ENCODE measurements around the gene CPEB1.

CPEB1 gene

DNA sequence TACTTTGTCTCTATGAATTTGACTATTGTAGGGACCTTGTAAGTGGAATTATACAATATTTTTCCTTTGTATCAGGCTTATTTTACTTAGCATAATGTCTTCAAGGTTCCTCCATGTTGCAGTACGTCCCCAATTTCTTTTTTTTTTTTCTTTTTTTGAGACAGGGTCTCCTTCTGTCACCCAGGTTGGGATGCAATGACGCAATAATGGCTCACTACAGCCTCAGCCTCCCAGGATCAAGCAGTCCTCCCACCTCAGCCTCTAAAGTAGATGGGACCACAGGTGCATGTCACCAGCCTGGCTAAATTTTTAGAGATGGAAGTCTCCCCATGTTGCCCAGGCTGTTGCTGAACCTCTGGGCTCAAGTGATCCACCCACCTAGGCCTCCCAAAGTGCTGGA lies 66.5 kb downstream of the CPEB1 start:
- DNase-seq = no peak

DNA sequence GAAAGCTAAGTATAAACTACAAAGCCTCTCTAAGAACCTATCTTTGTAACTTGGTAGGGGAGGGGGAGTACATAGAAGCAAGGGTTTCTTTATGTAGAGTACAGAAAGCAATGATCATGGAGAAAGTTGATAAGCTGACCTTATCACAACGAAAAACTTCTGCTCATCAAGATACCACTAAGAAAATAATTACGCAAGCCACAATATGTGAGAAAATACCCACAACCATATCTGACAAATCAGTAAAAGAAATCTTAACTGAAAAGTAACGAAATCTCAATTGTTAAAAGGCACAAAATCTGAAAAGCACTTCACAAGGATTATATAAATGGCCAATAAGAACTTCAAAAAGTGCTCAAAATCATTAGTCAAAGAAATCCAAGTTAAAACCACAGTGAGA lies 71.8 kb downstream of the CPEB1 start:
- no peak for DNase-seq

DNA sequence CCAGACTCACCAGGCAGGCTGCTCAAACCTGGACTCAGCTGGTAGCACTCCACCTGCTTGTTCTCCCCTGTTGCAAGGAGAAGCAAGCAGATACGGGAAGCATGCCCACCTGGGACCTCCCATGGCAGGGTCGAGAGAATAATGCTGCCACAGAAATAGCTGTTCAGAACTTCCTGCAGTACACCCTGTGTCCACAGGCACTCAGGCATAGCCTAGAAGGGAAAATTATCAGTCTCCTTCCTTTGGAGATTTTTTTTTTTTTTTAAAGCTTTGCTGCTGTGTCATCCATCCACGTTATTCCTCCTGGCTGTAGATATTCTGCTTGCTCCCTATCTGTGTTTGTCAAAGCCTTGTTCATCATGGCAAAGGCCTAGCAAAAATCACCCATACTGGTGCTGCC lies 74.2 kb downstream of the CPEB1 start:
- DNase-seq = no peak

DNA sequence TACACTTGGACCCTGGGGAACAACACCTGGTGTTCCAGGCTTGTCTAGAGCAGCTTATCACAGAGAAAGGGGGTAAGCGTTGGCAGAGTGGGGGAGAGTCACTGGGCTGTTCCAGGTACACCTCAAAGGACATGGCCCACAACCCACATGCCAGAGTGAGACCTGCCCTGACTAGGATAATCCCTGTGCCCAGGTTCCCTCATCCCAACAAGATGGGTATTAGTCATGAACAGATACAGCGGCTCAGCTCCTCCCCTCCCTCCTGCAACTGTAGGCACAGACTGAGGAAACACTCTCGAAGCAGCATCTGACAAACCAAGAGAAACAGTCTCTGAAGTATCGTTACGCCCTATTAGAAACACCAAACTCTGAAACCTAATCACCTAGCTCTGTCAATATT lies 74.9 kb downstream of the CPEB1 start:
- no peak for DNase-seq

DNA sequence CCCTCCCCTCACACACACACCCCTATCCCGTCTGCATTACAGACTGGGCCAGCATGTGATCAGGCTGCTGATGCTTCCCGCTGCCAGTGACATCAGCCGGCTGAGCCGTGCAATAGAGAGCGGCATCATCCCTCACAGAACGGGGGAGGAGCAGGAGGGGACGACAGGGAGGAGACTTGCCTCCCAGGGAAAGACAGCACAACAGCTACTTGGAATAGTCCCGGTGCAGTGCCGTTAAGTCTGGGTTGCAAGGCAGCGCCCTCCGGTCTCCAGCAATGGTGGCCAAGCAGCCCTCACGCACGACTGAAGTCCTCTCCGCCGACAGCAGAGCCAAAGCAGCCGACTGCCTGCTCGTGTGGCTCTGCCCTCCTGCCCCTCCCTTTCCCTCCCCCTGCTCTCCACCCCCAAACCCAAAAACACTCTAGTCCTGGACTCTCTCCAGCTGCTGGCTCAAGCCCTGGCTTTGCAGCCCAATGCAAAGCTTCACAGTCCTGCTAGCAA lies 75.4 kb downstream of the CPEB1 start:
- peak; percentile 27 for DNase-seq

DNA sequence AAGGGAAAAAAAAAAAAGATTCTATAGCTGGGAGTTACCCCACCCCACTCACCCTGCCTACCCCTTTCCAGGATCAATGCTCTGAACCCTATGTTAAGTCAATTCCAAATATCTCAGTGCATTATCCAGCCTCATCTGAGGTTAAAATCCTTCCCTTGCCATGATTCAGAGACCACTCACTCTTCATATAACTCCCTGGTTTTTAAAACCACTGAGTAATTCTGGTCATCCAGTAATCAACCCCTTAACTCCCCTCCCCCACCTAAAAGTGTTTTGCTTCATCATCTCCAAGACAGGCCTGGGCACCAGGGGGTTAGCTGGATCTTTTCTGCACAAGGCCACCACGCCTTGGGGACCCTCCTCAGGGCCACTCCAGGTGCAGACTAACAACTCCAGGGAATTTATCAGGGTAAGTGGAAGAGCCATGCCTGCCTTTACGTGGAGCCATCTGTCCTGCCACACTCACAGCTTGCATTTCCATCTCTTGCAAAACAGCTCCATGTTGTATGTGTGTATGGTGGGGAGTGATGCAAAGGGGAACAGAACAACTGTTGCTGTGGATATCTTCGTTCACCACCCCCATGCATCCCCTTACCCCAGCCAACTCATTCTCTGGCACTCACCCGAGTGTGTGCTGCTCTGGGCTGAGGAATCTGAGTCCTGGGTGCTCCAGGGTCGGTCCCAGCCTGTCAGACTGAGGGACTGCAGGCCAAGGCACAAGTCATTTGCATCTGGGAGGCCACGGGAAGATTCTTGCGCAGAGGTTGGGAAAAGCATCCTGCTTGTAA lies 76.2 kb downstream of the CPEB1 start:
- no peak for DNase-seq

DNA sequence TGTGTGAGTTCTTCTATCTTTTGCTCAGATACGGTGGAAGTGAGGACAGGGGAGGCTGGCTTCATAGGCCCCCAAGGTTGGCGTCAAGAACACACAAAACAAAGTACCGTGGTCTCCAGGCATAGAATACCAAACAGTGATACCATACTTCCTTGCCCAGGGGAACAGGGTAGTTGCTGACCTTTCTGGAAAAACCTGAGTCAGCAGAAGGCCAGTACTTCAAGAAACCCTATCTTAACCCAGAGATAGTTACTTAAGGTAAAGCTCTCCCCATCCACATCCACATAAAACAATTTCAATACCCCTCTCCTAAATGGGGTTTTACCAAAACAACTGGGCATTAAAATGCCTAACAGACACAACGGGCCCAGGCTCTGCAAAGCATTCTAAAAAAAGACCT lies 77.3 kb downstream of the CPEB1 start:
- no peak for DNase-seq

DNA sequence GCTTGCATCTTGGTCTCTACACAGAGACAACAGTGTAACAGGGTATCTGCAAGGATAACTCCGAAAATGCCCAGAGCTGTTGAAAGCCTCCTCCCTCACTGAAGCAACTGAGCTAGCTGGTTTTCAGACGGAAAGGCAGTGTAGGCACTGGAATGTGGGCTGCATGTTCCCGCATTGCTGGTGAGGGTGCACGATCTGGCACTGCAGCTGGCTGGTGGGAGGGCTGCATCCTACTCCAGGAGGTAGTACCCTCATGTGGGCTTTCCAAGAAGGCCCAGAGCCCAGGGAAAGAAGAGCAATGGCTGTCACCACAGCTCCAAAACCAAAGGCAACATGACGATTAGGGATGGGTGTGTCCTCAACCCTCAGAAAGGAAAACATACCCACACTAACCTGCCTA lies 78.2 kb downstream of the CPEB1 start:
- DNase-seq = no peak

DNA sequence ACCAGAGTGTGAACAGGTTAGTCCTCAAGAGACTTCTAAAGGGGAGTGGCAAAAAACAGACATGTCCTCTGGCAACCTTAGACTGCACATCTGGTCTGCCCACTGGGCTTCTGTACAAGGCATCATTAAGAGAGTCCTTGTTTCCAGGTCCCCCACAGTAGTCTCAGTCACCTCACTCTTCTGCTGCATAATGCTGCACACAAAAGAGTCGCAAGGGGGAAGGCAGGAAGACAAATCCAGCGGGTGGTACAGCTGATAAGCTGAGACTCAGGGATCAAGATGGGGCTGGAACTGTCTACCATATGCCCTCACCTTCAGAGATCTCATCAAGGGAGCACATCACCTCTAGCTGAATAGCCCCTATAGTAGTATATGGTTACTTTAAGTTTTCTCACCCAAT lies 79.5 kb downstream of the CPEB1 start:
- no peak for DNase-seq

DNA sequence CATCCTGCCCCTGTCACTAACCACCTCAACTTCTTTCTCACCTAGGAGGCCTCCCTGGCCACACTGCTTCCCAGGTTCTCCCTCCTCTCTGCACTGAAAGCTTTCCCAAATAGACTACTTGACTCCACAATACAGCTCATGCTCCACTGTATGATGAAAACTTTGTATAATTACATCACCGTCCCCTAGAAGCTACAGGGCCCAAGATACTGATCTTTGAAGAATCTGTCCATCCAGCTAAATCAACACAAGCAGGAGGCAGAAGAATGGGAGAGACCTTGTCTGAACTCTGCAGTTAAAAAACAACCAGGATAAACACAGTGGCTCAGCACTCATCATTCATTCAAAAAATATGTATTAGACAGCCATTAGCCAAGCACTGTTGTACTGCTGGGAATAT lies 80.5 kb downstream of the CPEB1 start:
- DNase-seq = no peak

DNA sequence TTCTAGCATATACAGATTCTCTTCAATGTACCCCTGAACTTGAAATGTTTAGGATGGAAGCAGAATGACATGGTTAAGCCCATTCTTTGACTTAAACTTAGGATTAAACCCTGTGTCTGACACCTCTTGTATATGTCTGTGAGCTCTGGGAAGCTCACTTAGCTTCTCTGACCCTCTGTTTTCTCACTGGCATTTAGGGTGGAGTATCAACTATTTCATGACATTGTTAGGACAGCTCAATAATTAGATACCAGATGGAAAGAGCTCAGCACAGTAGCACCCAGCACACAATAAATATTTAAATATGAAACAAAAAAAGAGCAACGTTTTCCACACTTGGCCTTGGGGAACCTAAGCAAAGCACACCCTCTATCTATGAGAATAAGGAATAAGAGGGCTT lies 88.7 kb downstream of the CPEB1 start:
- no peak for DNase-seq

DNA sequence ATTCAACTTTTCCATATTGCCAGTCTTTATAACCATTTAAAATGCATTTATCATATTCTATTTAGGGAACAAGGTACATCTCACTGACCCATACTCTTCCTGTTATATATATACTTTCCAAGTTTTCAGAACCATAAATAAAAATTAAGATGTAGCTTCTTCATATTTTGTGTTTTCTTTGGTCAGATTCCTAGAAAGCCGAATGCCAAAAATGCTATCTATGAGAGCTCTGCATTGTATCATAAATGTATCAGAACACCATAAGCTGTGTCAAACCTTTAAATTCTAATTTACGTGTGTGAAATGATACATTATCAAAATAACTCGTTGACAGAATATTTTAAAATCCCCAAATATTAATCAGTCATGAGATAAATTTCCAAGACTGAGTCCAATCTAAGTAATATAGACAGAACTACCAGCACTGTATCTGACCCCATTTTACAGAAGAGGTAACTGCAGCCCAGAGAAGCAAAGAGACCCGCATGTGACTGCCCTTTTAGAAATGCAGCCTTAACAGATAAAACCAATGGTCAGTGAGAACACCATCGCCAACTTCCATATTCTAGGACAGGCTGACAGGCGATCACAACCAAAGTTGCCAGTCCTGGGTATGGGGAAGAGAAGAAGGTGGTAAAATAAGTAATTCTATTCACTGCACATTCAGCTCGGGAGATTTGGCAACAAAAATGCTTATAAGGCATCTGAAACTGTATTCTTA lies 90.7 kb downstream of the CPEB1 start:
- DNase-seq = no peak

DNA sequence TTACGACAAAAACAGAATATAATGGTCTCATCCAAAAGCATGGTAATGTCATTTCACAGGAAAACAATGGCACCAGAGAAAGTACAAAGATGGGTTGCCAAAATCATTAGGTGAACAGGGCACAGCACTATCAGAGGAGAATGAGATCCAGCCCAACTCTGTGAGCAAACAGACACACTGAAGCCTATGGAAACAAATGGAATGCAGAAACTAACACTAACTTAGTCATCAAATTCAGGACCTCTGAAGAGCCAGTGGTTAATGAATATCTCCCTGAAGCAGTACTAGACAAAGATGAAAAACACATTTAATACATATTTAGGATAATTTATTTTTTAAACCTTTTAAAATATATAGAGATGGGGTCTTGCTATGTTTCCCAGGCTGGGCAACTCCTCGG lies 92.3 kb downstream of the CPEB1 start:
- no peak for DNase-seq

DNA sequence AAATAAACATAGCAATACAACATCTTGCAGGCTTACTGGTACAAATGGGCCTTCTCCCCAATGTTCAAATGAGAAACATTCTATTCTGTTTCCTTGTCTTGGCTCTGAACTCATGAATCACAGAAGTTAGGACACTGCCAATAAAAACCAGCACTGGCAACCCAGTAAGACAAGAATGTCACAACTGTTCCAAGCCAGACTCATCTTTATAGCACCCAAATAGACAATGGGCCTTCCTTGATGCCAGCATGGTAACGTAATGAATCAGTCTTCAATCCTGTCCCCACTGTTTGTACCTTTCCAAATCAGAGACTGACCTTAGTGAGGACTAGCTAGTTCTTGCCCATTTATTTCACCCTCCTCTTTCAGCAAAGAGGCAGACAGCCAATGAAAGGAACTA lies 92.8 kb downstream of the CPEB1 start:
- DNase-seq = no peak

DNA sequence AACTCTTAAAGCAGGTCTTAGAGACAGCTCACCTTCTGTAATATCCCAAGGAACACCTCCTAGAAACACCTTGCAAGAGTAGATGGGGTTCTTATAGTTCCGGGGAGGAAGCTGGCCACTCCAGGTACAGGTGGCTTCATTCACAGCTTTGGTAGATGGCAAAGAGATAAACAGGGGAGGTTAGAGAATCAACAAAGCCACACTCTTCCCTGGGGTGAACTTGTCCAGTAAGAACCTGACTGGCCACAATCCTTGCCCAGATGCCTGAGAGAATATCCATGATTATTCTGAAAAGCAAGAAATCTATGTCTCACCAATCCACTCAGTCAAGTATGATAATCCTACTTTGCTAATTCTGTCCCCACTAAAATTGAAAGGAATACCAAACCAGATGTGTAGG lies 93.3 kb downstream of the CPEB1 start:
- no peak for DNase-seq

DNA sequence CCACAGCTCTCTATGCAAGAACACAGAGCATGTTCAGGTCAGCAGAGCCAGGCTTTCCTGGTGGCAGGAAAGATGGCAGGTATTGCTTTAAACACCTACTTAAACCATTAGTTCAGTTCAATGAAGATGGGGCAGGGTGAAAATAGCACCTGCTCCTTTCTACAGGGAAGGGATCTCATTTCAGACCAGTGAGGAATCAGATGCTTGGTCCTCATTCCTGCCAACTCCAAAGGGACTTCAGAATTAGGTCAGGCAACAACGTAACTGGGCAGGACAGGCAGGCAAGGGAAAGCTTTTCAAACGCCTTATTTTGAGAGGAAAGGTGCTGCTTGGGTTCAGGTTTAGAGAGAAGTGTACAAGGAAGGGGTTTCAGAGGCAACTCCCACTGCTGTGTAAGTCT lies 94.3 kb downstream of the CPEB1 start:
- DNase-seq = no peak

DNA sequence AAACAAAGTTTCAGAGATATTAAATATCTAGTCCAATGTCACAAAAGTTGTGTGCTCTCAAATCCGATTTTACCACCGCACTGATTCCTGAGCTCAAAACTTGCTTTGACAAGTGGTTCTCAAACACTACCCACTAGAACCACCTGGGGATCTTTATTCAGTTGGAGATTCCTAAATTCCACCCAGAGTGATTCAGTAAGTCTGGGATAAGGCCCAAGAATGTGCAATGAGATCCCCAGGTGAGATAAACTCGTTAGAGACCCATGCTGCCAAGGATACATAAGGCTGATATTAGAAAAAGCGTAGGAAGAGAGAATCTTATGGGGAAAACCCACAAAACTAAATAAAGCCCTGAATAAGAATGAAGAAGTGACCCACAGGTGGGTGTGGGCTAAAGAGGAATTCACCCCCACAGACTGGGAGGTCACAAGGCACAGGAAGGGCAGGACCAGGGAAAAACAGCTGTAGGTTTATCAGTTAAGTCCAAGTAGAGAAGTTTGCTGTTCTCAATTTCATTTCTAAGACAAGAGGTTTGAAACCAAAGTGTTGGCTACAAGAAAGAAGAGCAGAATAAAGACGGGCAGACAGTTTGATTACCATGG lies 95.4 kb downstream of the CPEB1 start:
- DNase-seq = no peak

DNA sequence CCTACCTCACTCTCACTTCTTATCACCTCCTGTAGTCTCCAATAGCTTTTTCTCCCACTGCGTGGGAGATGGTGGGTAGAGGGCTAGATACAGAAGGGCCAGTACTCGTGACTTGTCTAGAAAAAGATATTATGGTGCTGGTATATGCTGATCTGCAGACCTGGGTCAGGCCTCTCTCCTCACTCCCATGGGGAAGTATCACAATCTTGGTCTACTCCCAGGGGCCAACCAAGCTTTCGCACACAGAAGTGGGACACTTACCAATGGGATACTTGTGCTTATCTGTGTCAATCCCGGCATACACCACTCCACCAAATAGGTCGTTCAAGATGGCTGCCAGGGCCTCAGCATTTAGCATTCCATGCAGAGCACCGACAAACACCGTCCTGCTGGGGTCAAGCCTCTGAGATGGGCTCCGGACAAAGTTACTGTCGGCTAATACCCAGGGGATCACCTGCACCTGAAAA lies 97.9 kb downstream of the CPEB1 start:
- no peak for DNase-seq

DNA sequence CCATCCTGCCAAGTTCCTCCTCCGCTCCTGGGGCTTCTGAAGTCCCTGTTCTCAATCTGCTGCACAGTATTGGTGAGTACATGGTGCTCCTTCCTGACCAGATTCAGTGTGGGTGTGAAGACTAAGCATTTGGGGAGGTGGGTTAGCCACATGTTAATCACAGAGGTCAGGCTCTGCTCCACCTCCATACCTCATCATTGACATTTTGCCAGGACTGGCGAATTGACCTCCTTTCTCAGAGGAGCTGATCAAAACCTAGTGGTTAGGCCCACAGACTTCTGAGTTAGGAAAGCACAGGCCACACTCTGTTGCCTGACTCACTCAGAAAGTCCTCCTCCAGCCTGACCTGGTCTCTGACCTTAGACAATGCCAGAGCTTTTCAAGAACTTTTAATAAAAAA lies 98.5 kb downstream of the CPEB1 start:
- no peak for DNase-seq

DNA sequence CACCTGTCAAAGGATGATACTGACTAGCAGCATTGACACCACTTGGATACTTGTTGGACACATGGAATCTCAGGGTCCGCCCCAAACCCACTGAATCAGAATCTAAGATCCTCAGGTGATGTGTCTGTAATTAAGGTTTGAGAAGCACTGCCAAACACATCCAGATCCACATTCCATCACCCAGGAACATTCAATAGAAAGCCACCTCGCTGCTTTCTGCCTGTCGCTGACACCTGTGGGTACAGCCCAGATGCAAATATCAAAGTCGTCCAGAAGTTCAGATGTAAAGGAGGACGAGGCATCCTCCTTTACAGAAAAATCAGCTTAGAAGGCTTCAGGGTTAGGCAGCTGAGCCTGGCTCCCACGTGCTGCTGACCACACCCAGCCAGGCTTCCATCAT lies 101.7 kb downstream of the CPEB1 start:
- DNase-seq = no peak

DNA sequence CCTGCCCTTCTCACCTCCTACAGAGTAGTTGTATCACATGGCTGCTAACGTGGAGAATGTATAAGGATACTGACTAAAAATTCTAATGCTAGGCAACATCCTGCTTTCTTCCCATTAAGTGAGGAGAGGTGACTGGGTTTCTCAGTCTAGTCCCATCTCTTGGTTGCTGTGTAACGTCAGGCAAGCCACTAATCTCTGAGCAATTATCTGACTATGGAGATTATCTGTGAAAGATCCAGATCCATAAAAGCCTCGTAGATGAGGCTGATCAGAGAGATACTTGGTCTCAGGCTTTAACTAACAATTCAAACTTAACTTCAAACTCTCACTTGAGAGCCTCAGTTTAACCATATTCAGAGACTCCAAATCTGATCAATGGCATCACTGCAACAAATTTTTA lies 102.2 kb downstream of the CPEB1 start:
- DNase-seq = no peak

DNA sequence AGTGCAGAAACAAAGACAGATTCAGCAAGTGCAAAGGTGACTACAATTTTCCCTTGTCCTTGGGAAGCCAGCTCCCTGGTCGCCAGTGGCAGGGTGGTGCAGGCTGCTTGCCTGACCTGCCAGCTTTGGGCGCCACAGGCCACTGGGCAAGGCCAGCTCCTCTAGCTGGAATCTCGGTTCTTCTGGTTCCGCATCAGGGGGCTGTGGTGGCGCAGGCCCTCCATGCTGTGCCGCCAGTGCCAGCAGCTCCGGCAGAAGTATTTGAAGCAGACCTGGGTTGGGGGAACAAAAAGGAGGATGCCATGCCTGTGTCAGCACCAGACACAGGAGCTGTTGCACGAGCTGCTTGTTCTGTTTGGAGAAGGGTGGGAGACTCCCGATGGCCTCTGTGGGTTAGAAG lies 102.7 kb downstream of the CPEB1 start:
- DNase-seq = no peak

DNA sequence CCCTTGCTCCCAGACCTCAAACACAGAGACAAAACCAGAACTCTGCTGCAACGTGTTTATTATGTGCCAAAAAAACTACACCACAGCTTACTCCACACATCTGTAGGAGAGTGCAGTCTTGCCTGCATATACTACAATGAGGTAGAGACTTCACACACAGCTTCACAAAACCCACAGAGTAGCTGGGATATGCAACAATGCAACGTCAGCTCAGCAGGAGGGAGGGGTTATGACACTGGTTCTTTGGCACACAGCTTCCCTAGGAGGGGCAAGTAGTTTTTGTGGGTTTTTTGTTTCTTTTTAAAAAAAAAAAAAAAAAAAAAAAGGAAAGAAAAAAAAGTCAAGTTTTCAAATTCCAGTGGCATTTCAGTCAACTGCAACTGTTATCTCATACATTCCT lies 104.0 kb downstream of the CPEB1 start:
- no peak for DNase-seq

DNA sequence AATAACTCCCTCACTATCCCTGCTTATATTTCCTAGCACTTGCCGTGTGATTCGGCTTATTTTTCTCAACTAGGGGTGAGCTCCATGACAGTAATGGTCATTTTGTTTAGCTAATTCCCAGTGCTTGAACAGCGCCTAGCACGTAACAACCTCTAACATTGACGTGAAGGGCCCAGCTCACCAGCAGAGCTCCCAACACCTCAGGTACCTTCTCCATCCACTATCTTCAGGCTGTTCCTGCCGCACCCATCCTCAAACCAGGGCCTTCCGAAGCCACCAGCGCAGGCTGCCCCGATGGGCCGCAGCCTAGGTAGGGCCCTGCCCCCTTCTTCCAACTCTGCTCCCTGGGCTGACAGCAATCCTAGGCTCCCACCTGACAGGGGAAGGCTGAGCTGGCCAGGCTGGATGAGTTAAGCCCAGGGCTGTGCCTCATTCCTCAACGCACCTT lies 106.2 kb downstream of the CPEB1 start:
- DNase-seq = no peak
